Medulla oblongata (tissue), 1 donor: Measurements from ENCODE around the gene CASK.
A peak's percentile ranks its signal among the peaks of the same experiment; 100 is the strongest.
"Not testable (repeated sequence)": the region's sequence is repeated elsewhere in the genome, so short reads cannot be mapped to it uniquely, and the experiment has no call there.

Source experiments
- DNase-seq: peaks from one replicate; pipeline ENCODE4 v3.0.0-alpha.2; 2015; ENCODE audit errors: extremely low spot score

CASK gene

GRCh38 chrX:41518127-41518840 lies 405.1 kb downstream of the CASK start:
- no peak for DNase-seq

DNA sequence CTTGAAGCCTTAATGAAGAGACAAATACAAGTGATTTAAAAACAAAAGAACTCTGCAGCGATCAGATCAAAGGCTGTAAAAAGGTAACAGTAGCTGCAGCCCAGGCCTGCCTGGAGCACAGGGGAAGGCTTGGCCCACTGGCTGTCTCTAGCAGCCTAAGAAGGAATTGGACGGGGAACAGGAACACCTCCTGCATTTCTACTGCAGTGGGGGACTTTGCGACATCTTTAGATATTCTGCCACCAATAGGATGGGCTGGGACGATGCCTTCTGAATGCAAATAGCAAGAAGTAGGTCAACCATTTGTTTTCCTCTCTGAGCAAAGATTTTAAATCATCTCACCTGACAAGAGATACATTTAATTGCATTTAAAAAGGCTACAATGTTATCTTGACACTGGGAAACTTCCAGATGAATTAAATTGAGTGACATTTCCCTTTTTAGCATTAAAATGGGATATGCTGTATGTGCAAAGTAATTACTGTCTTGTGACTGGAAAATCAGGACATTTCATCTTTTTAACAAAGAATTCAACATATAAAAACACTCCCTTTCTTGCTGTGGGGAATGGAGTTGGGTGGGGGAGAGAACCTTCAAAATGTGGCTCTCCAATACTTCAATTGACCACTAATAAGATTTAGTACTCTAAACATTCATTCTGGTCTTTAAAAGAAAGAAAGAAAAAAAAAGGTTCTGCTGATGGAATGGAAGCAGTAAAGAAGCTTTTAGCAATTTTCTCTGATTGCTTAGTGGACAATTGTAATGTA lies 406.2 kb downstream of the CASK start:
- DNase-seq = no peak

DNA sequence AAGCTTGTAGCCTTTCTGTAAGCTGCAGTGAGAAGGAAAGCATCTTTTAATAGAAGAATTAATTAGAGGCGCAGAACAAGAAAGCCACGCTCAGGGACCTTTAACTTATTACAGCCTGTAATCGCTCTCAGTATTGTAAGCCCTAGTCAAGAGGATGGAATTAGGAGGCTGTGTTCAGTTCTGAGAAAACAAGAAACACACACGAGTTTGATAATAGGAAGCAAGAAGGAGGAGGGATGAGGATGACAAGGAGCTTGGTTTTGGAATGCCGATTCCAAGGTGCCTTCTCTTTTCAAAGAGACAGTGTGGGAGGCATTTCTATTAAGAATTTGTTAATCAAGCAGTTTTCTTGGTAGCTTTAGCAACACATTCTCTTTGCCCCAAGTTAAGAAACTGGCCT lies 406.9 kb downstream of the CASK start:
- no peak for DNase-seq

DNA sequence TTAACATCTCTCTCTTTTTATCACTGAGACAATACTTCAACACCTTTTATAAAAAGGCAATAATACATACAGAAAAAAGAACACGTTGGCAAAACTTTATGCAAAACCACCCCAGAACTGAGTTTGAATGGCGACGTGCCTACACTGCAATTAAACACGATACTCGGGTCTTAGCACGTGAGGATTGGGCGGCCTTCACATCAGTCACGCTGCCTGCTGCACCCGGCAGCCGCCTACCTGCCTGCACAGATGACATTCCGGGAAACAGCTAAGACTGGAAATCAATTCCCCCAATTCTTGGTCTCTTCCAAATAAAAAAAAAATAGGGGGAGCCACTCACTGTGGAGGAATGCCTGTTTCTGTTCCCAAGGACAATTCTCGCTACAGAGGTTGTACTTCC lies 408.0 kb downstream of the CASK start:
- DNase-seq = no peak

DNA sequence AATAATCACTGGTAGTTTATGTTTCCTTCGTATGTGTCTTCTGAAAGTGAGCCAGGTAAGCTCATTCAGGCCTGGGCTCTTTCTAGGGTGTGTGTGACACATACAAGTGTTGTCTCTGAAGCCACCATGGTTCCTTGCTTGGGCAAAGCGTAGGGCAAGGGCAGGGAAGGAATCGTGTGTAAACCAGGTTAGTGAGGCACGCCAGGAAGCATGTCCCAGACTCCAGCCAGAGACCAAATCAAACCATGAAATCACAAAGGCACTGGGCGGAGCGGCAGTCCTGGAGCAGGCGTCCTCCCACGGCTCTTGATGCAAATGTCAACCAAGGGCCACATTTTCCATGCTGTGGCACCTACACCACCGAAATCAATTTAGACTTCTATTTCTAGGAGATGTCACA lies 409.2 kb downstream of the CASK start:
- DNase-seq = no peak

DNA sequence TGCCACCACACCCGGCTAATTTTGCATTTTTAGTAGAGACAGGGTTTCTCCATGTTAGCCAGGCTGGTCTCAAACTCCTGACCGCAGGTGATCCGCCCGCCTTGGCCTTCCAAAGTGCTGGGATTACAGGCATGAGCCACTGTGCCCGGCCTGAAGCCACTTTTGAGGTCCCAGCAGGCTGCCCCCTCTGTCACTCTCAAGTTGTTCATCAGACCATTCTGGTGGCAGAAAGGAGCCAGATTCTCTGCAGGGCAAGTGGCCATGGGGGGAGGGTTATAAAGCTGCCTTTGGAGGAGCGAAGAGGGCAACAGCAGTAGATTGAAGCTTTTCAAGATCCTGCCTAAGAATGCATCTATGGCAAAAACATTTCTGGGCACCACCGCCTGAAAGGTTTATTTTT lies 410.5 kb downstream of the CASK start:
- not testable (repeated sequence) for DNase-seq

GRCh38 chrX:41512394-41512793 lies 411.0 kb downstream of the CASK start:
- DNase-seq = no peak

GRCh38 chrX:41507919-41508318 lies 415.4 kb downstream of the CASK start:
- no peak for DNase-seq

DNA sequence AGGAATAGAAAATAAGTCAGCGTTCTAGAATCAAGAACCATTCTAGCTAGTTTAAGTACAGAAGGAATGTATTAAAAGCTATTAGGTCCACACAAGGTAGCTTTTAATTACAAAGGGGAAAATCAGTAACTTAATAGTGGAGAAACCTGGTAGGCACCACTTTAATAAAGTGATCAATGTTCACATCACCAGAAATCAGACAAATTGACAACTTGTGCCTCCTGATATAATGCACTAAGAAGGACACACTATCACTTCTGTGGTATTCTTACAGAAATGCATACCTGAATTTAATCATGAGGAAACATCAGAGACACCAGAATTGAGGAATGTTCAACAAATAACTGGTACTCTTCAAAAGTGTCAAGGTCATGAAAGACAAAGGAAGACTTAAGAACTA lies 421.4 kb downstream of the CASK start:
- no peak for DNase-seq

DNA sequence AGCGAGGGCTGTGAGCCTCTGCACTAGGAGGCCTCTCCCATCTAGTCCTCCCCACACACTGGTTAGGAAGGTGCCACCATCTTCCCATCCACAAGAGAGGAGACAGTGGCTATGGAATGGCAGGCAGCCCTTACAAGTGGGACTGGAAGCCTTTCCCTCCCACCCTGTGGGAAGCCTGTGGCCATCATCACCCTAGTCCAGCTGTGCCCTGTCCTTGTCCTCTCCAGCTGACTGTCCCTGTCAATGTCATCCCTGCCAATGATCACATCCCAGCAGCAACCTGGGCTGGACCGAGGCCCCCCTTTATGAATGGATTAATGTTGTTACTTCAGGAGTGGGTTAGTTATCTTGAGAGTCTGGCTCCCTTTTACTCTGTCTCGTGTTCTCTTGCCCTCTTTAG lies 423.4 kb downstream of the CASK start:
- no peak for DNase-seq

- no peak for DNase-seq
These were observed 424.2 kb downstream of the CASK start for GRCh38 chrX:41499195-41499594.

DNA sequence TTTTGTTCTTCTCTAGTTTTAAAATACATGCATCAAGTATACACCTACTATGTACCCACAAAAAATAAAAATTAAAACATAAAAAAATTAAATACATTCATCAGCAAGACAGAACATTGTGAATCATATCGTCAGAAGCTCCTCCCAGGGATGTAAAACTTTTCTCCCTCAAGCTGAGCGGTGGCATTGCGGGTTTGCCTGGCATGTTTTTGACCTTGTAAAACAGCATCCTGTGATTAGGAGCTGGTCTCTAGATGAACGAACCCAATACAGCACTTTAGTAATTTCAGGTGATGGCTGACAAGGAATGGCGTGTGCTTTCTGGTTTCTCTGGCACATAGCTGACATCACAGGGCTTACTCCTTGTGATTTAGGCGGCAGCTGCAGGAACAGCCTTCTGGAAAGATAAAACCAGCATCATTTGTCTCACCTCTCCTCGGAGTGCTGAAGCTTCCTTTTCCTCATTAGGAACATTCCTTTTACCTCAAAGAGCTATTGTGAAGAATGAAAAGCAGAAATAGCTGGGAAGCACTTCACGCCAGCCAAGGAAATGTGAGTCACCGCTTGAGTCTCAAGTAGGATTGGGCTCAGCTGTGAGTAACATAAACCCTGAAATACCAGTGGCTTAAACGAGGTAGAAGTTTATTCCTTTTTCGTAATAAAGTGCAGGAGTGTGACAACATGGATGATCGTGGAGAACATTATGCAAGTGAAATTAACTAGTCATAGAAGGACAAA lies 431.9 kb downstream of the CASK start:
- peak; percentile 22 for DNase-seq

DNA sequence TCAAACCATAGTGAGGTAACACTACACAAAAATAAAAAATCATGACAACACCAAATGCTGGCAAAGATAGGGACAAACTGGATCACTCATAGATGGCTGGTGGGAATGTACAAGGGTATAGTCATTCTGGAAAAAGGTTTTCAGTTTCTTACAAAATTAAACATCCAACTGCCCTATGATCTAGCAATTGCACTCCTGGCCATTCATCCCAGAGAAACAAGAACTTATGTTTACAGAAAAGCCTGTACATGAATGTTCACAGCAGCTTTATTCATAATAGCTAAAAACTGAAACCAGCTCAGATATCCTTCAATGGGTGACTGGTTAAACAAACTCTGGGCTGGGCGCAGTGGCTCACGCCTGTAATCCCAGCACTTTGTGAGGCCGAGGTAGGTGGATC lies 432.9 kb downstream of the CASK start:
- no peak for DNase-seq

DNA sequence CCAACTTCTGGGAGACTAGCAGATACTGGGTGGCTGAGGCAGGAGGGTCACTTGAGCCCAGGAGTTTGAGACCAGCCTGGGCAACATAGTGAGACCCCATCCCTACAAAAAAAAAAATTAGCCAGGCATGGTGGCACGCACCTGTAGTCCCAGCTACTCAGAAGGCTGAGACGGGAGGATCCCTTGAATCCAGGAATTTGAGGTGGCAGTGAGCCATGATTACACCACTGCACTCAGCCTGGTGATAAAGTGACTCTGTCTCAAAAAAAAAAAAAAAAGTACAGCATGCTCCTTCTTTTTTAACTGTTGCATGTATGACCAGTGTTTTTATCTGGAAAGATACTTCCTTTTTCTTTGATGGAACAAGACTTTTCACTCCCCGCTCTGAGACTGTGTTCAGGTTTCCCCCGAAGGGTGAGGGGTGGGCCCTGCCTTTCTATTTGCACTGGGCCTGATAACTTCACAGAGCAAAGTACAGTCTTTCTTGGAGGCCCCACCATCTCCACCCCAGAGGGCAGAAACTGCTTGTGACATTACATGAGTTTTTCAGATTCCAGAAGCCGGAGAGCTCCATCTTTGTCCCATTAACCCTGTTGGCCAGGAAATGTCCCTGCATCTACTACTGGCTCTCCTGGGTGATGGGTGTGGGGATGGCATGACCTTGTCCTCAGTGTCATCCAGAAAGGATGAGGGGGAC lies 441.1 kb downstream of the CASK start:
- no peak for DNase-seq

- no peak for DNase-seq
These were observed 441.9 kb downstream of the CASK start for GRCh38 chrX:41481264-41482109.

DNA sequence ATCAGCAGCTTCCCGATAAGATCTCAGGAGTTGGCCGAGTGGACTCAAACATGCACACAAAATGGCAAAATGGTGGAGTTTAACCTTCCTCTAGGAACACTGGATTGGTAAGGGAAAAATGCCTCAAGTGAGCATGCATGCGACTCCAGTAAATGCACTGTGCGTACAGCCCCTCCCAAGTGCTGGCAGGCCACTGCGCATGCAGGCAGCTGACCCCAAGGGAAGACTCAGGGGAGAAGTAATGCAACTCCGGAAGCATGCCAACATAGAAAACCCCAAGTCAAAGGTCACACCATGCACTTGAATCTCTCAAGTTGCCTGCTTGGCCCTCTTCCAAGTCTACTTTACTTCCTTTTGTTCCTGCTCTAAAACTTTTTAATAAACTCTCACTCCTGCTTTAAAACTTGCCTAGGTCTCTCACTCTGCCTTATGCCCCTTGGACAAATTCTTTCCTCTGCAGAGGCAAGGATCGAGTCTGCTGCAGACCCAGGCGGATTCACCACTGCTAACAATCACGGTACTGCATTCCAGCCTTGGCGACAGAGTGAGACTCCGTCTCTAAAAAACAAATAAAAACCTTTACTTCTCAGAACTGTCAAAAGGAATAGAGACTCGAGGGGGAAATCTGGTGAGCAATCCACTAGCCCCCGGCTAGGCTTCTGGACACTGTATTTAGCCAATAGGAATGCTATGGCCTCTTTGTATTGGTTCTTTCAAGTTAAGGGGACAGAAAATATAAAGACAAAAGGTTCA lies 442.7 kb downstream of the CASK start:
- no peak for DNase-seq

DNA sequence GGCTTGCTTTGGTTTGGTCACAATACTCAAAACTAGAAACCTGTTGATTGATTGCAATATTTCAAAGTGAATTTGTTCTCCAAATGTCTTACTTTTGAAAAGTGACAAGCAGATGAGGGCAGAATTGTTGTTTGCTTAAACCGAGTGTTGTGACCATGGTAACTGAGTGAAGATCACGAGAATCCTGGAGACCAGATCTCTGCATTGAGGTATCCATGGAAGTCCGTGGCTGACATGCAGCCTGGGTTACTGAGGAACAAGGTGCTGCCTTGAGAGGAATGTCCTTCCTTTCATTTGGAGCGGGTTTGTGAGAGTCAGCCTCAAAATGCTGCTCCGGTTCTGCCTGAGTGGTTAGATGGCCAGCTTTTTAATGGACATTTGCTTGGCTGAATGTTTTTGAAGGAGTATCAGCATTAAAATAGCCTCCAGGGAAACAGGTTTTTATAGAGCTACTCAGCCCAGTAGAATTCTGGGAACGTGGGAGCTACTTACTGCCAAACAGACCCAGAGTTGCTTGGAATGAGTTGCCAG lies 444.9 kb downstream of the CASK start:
- peak; percentile 56 for DNase-seq

GRCh38 chrX:41475591-41476241 lies 447.6 kb downstream of the CASK start:
- peak; percentile 21 for DNase-seq

- DNase-seq = peak; percentile 16
These were observed 448.2 kb downstream of the CASK start for GRCh38 chrX:41475191-41475590.

DNA sequence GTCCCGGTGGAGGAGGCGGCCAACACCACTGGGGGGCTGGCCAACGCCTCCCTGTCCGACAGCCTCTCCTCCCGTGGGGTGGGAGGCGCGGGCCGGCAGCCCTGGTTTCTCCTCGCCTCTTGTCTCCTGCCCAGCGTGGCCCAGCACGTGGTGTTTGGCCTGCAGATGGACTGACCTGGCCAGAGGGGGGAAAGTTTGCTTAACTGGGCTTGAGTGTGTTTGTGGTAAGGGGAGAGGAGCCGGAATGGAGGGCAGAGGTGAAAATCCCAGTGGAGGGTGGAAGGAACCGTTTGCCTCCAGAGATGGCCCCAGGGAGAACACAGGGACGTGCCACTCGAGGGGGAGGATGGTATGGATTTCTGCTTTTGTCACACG lies 448.6 kb downstream of the CASK start:
- no peak for DNase-seq
